ENCODE measurements around the gene PLPPR3. TPM values are rescaled to one million over a fixed set of nuclear protein-coding genes. Genes with fewer than 3 reads are reported as not detected.

The PLPPR3 gene
- total and polyA plus RNA-seq, 12 donors: 0.08 to 1.7 (median 0.14) TPM; not detected in 7

DNA sequence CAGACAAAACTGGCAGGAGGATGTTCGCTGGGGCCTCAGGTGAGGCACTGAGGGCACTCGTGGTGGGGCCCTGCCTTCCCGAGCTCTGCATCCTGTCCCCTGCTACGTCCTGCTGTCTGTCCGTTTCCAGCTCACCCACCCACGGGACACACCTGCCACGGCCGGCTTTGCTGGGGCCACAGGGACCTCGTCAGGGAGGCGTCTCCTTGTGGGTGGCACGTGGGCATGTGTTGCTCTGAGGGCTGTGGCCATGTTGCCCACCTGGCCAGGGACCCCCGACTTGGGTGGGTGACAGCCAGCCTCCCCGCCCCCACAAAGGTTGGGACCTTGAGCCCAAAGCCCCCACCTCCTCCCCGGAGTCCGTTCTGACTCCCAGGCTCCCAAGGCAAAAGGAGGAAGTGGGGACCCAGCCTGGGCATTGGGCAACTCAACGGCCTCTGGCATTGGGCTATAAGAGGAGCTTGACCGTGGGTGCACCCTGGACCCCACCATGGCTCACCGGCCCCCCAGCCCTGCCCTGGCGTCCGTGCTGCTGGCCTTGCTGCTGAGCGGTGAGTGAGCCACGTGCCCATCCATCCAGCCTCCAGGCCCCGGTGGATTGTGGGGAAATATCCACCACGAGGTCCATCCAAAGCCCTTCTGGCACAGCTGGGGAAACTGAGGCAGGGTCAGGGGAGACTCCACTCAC lies 18.9 kb upstream of the PLPPR3 start, which contains the start of gene PRTN3:
Gene PRTN3, plus strand, starts transcription at position 481 of the 688 bp plus-strand sequence. Its CDS starts 10 bp downstream, at position 491.
- Histone ChIP-seq H3K27ac (no peak within 1 kb of the TSS), H3K9me3 (replicated peaks in 1 of 3) (no peaks in the 10 kb centered on the region), H3K4me1 (replicated peaks in 1 of 2) (peaks cover 9 to 10% of the 10 kb centered on the region in 2 donors), H3K27me3 (peaks cover 12% of the 10 kb centered on the region), H3K4me3 (no peak within 1 kb of the TSS), H3K36me3 (replicated peaks in 1 of 2) (no peaks in the 10 kb centered on the region)
- no peak for DNase-seq
- intact Hi-C loops (cut with DNase I): no loop called here
- 54 to 67% (median 67%) methylated on average over 3 to 24 of the region's 24 CpGs; no CpG with 5 or more reads in 1 of the 4 donors for WGBS, 4 donors
- TF ChIP-seq CTCF (IDR thresholded peaks at IDR 0.05): no peak
- no peak for TF ChIP-seq POLR2A (IDR thresholded peaks at IDR 0.05)

DNA sequence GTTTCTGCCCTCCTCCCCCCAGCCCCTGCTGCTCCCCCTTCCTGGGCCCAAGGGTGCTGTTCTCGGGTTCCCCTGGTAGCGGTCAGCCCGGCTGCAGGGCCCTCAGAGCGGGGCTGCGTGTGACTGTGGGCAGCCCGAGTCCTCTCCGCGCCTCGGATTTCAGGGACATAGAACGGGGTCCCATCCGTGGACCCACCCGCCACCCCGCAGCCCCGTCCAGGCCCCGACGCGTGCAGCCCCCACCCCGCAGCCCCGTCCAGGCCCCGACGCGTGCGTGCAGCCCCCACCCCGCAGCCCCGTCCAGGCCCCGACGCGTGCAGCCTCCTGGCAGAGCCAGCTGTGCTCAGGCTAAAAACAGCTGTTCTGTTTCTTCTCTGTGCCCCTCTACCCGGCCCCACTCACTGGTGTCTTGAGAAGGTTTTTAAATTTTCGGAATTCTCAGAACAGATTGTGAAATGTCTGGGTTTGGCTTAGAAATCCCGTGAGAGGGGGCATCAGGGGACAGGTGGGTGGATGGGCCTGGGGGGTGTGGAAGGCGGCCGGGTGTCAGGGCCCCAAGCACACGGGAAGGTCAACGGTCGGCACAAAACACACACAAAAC lies 13.6 kb upstream of the PLPPR3 start:
- H3K4me3 ChIP-seq: no peak overlapping the region
- WGBS, 4 donors: 36 to 71% (median 62%) methylated on average over 7 to 36 of the region's 36 CpGs
- H3K27ac ChIP-seq: no peak overlapping the region
- H3K4me1 ChIP-seq (replicated peaks in 1 of 2): no peaks in the 10 kb centered on the region
- DNase-seq: no peak
- TF ChIP-seq CTCF (IDR thresholded peaks at IDR 0.05): no peak
- no peak for TF ChIP-seq POLR2A (IDR thresholded peaks at IDR 0.05)
- H3K27me3 ChIP-seq: no peaks in the 10 kb centered on the region
- H3K36me3 ChIP-seq (replicated peaks in 1 of 2): no peaks in the 10 kb centered on the region
- intact Hi-C loops (cut with DNase I): no loop called here
- H3K9me3 ChIP-seq (replicated peaks in 1 of 3): no peaks in the 10 kb centered on the region

GRCh38 chr19:834216-834615 lies 12.5 kb upstream of the PLPPR3 start:
- DNase-seq: no peak
- TF ChIP-seq POLR2A (IDR thresholded peaks at IDR 0.05) (no peak), CTCF (IDR thresholded peaks at IDR 0.05) (no peak)
- Histone ChIP-seq H3K4me1 (replicated peaks in 1 of 2) (no peaks in the 10 kb centered on the region), H3K27ac (no peak overlapping the region), H3K27me3 (no peaks in the 10 kb centered on the region), H3K36me3 (replicated peaks in 1 of 2) (no peaks in the 10 kb centered on the region), H3K4me3 (no peak overlapping the region), H3K9me3 (replicated peaks in 1 of 3) (no peaks in the 10 kb centered on the region)
- 66 to 79% (median 70%) methylated on average over 23 to 24 of the region's 24 CpGs for WGBS, 4 donors
- intact Hi-C loops (cut with DNase I): no loop called here

GRCh38 chr19:831407-832369 lies 9.9 kb upstream of the PLPPR3 start:
- H3K36me3 ChIP-seq (replicated peaks in 1 of 2): no peaks in the 10 kb centered on the region
- H3K27me3 ChIP-seq: peaks cover 6% of the 10 kb centered on the region
- H3K4me3 ChIP-seq: no peak overlapping the region
- DNase-seq: no peak
- no peaks in the 10 kb centered on the region for H3K9me3 ChIP-seq (replicated peaks in 1 of 3)
- intact Hi-C loops (cut with DNase I): no loop called here
- H3K4me1 ChIP-seq (replicated peaks in 1 of 2): no peaks in the 10 kb centered on the region
- no peak overlapping the region for H3K27ac ChIP-seq
- no peak for TF ChIP-seq POLR2A (IDR thresholded peaks at IDR 0.05)
- TF ChIP-seq CTCF (IDR thresholded peaks at IDR 0.05): no peak
- 55 to 80% (median 67%) methylated on average over 8 to 38 of the region's 38 CpGs for WGBS, 4 donors
